OCI-LY3 (cell line): ENCODE results near the gene CDO1.

Source experiments
- H2AFZ ChIP-seq: fragments of 200-600, 300-600 bp; shearing (Covaris generic); 2 replicates; pipeline ENCODE4 v1.6.0; 2014; ENCODE audit warnings: antibody characterized with exemption, low read depth, low read length
- H3K27ac ChIP-seq: fragments of 200-600, 300-600 bp; sonication (generic); 2 replicates; pipeline ENCODE4 v1.5.1; 2014; ENCODE audit warnings: mild to moderate bottlenecking, low read length, moderate library complexity, mixed read lengths
- H3K27me3 ChIP-seq: fragments of 200-600, 300-600 bp; sonication (generic); 2 replicates; pipeline ENCODE4 v1.6.1; 2014; ENCODE audit warnings: low read depth, low read length, mixed read lengths
- H3K36me3 ChIP-seq: fragments of 200-600, 300-600 bp; sonication (generic); replicated peaks from 2 replicates; pipeline ENCODE3; 2014; ENCODE audit warnings: low read depth, low read length, mixed read lengths
- H3K4me1 ChIP-seq: fragments of 300-600, 200-600 bp; sonication (generic); 2 replicates; pipeline ENCODE4 v1.6.1; 2014; ENCODE audit warnings: low read length, mixed read lengths
- H3K4me2 ChIP-seq: fragments of 200-600, 300-600 bp; sonication (generic); 2 replicates; pipeline ENCODE4 v1.6.1; 2014; ENCODE audit warnings: low read length, mixed read lengths
- H3K4me3 ChIP-seq: fragments of 300-600, 200-600 bp; sonication (generic); 2 replicates; pipeline ENCODE4 v1.5.1; 2014; ENCODE audit warnings: antibody characterized with exemption, mild to moderate bottlenecking, low read length, moderate library complexity
- H3K79me2 ChIP-seq: fragments of 300-600, 200-600 bp; shearing (Covaris generic); 2 replicates; pipeline ENCODE4 v1.6.1; 2014; ENCODE audit warnings: mild to moderate bottlenecking, low read length, mixed read lengths
- H3K9ac ChIP-seq: fragments of 300-600, 200-600 bp; shearing (Covaris generic); 2 replicates; pipeline ENCODE4 v1.6.0; 2014; ENCODE audit warnings: mild to moderate bottlenecking, low read length, moderate library complexity
- H3K9me3 ChIP-seq: fragments of 200-600, 300-600 bp; shearing (Covaris generic); 2 replicates; pipeline ENCODE4 v1.6.1; 2014; ENCODE audit warnings: low read length, mixed read lengths; ENCODE audit not compliant: insufficient read depth
- H4K20me1 ChIP-seq: fragments of 200-600, 300-600 bp; sonication (generic); 2 replicates; pipeline ENCODE4 v1.6.1; 2016; ENCODE audit warnings: low read length, mixed read lengths; ENCODE audit not compliant: insufficient read depth
- CTCF ChIP-seq: fragments of 200-600, 300-600 bp; sonication (generic); IDR thresholded peaks from 2 replicates; pipeline ENCODE4 v1.5.1; 2014; ENCODE audit warnings: antibody characterized with exemption, low read length, low read depth
- EZH2phosphoT487 ChIP-seq: fragments of 200-600 bp; shearing (Covaris generic); IDR thresholded peaks from 2 replicates; pipeline ENCODE4 v1.6.1; 2018; ENCODE audit warnings: antibody characterized with exemption, mixed run types, low read depth

Gene CDO1

GRCh38 chr5:115798252-115798651 is 18.2 kb downstream of the CDO1 start:
- Histone ChIP-seq H3K9me3 (no peaks in the 10 kb centered on the region), H3K9ac (no peak overlapping the region), H4K20me1 (no peaks in the 10 kb centered on the region), H3K4me2 (no peak overlapping the region), H3K79me2 (no peaks in the 10 kb centered on the region), H3K27me3 (no peaks in the 10 kb centered on the region), H3K36me3 (no peaks in the 10 kb centered on the region), H2AFZ (no peak overlapping the region), H3K4me3 (no peak overlapping the region), H3K4me1 (no peaks in the 10 kb centered on the region), H3K27ac (no peak overlapping the region)
- no peak for TF ChIP-seq CTCF
- TF ChIP-seq EZH2phosphoT487: no peak

DNA sequence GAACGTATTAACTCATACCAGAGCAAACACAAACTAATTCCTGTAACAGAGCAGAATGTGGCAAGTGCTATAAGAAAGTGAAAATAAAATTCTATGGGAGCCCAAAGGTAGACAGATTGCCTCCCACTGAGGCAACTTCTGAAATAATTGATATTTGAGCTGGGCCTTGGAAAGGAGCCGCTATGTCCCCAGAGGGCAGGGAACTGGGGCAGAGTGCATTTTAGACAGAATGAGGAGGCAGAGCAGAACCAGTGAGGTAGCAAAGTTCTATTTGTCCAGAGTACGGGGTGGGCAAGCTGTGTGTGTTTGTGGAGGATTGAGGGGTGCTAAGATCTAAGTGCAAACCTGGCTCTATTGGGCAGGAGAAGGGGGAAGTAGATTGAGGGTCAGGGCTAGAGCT is 19.8 kb downstream of the CDO1 start:
- H3K27ac ChIP-seq: no peak overlapping the region
- peaks cover 7% of the 10 kb centered on the region; the same call in 1 of the 2 replicates for H3K27me3 ChIP-seq
- H3K4me1 ChIP-seq: no peaks in the 10 kb centered on the region
- no peak overlapping the region for H3K4me3 ChIP-seq
- H3K9ac ChIP-seq: no peak overlapping the region
- no peak for TF ChIP-seq CTCF
- no peak for TF ChIP-seq EZH2phosphoT487
- H3K4me2 ChIP-seq: no peak overlapping the region
- H3K79me2 ChIP-seq: no peaks in the 10 kb centered on the region
- H2AFZ ChIP-seq: no peak overlapping the region
- H4K20me1 ChIP-seq: no peaks in the 10 kb centered on the region
- no peaks in the 10 kb centered on the region for H3K36me3 ChIP-seq
- no peaks in the 10 kb centered on the region for H3K9me3 ChIP-seq

GRCh38 chr5:115795700-115796099 is 20.8 kb downstream of the CDO1 start:
- TF ChIP-seq CTCF (no peak), EZH2phosphoT487 (no peak)
- no peaks in the 10 kb centered on the region for H3K36me3 ChIP-seq
- H3K4me3 ChIP-seq: no peak overlapping the region
- no peaks in the 10 kb centered on the region for H4K20me1 ChIP-seq
- H2AFZ ChIP-seq: no peak overlapping the region
- H3K4me2 ChIP-seq: no peak overlapping the region
- no peaks in the 10 kb centered on the region for H3K9me3 ChIP-seq
- no peaks in the 10 kb centered on the region for H3K4me1 ChIP-seq
- no peak overlapping the region for H3K9ac ChIP-seq
- peaks cover 7% of the 10 kb centered on the region; the same call in 1 of the 2 replicates for H3K27me3 ChIP-seq
- no peaks in the 10 kb centered on the region for H3K79me2 ChIP-seq
- no peak overlapping the region for H3K27ac ChIP-seq

DNA sequence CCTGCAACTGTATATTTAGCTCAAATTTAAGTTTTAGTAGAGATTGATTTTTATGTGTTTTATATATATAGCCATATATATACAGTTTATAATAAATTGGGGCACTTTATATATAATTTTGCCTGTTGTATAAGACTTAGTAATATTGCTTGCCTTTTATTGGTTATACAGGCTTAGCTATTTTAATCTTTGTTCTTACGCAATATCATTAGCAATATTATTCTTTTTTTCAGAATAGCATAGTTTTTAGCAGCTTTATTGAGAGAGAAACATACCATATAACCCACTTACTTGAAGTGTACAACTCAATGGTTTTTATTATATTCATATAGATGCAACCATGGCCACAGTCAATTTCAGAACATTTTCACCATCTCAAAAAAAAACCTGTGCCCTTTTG is 28.0 kb downstream of the CDO1 start:
- H3K4me2 ChIP-seq: no peak overlapping the region
- no peak overlapping the region for H3K9ac ChIP-seq
- peaks cover 14% of the 10 kb centered on the region for H3K27me3 ChIP-seq
- no peaks in the 10 kb centered on the region for H3K36me3 ChIP-seq
- H3K4me1 ChIP-seq: no peaks in the 10 kb centered on the region
- no peak for TF ChIP-seq EZH2phosphoT487
- no peak for TF ChIP-seq CTCF
- no peak overlapping the region for H3K4me3 ChIP-seq
- H3K79me2 ChIP-seq: no peaks in the 10 kb centered on the region
- no peaks in the 10 kb centered on the region for H4K20me1 ChIP-seq
- H3K27ac ChIP-seq: no peak overlapping the region
- no peak overlapping the region for H2AFZ ChIP-seq
- no peaks in the 10 kb centered on the region for H3K9me3 ChIP-seq
